NT2/D1 (cell line): ENCODE measurements around the gene KCNE2.
"Not testable (repeated sequence)": the region's sequence is repeated elsewhere in the genome, so short reads cannot be mapped to it uniquely, and the experiment has no call there.

Experiments used
- DNase-seq: peaks from one replicate; pipeline ENCODE4 v3.0.0-alpha.2; 2011; ENCODE audit warnings: low read depth, low spot score
- H3K27me3 ChIP-seq: 2 replicates; pipeline ENCODE4 v1.6.0; 2011; ENCODE audit warnings: mild to moderate bottlenecking; ENCODE audit not compliant: insufficient read length, insufficient read depth
- H3K36me3 ChIP-seq: 2 replicates; pipeline ENCODE4 v1.6.1; 2011; ENCODE audit warnings: mild to moderate bottlenecking, low read length, mixed read lengths; ENCODE audit not compliant: insufficient read depth, insufficient read length
- H3K4me1 ChIP-seq: 2 replicates; pipeline ENCODE4 v1.5.1; 2011; ENCODE audit not compliant: insufficient read depth, insufficient read length
- H3K4me3 ChIP-seq: 2 replicates; pipeline ENCODE4 v1.5.1; 2011; ENCODE audit warnings: low read depth; ENCODE audit not compliant: insufficient read length
- H3K9ac ChIP-seq: 2 replicates; pipeline ENCODE4 v1.6.0; 2011; ENCODE audit warnings: low read depth; ENCODE audit not compliant: insufficient read length
- H3K9me3 ChIP-seq: 2 replicates; pipeline ENCODE4 v1.5.1; 2011; ENCODE audit warnings: mild to moderate bottlenecking, low read length; ENCODE audit not compliant: insufficient read depth
- SUZ12 ChIP-seq: IDR thresholded peaks from 2 replicates; pipeline ENCODE4 v1.6.1; 2011; ENCODE audit not compliant: insufficient read length, insufficient read depth; ENCODE audit errors: extremely low read depth
- YY1 ChIP-seq: IDR thresholded peaks from 2 replicates; pipeline ENCODE4 v1.6.1; 2011; ENCODE audit not compliant: insufficient read length, insufficient read depth
- ZNF274 ChIP-seq: IDR thresholded peaks from 2 replicates; pipeline ENCODE4 v1.6.1; 2011; ENCODE audit warnings: mild to moderate bottlenecking, low read depth, low read length

The KCNE2 gene

GRCh38 chr21:34362670-34363069, 1.1 kb upstream of the KCNE2 start:
- Histone ChIP-seq H3K27me3 (no peaks in the 10 kb centered on the region), H3K9me3 (0 out of 2 replicates have a peak, but pooled peaks cover 3% of the 10 kb centered on the region), H3K4me1 (no peaks in the 10 kb centered on the region), H3K9ac (no peak overlapping the region), H3K36me3 (no peaks in the 10 kb centered on the region), H3K4me3 (no peak overlapping the region)
- no peak for DNase-seq
- TF ChIP-seq YY1, result no peak
- no peak for TF ChIP-seq ZNF274

GRCh38 chr21:34364921-34365320, 1.1 kb downstream of the KCNE2 start:
- Histone ChIP-seq H3K27me3 (no peaks in the 10 kb centered on the region), H3K9me3 (no peaks in the 10 kb centered on the region), H3K4me3 (no peak overlapping the region), H3K9ac (no peak overlapping the region), H3K36me3 (no peaks in the 10 kb centered on the region), H3K4me1 (no peaks in the 10 kb centered on the region)
- TF ChIP-seq SUZ12 (no peak), ZNF274 (no peak), YY1 (no peak)
- no peak for DNase-seq

- DNase-seq, result no peak
- no peaks in the 10 kb centered on the region for H3K4me1 ChIP-seq
- H3K4me3 ChIP-seq, result no peak overlapping the region
- no peaks in the 10 kb centered on the region for H3K27me3 ChIP-seq
- no peaks in the 10 kb centered on the region for H3K9me3 ChIP-seq
- H3K36me3 ChIP-seq, result no peaks in the 10 kb centered on the region
- no peak overlapping the region for H3K9ac ChIP-seq
- TF ChIP-seq SUZ12, result no peak
- no peak for TF ChIP-seq ZNF274
- no peak for TF ChIP-seq YY1
These were observed 2.0 kb downstream of the KCNE2 start for GRCh38 chr21:34365809-34366208.

- peak; percentile 74 for DNase-seq
- no peak overlapping the region for H3K4me3 ChIP-seq
- H3K36me3 ChIP-seq, result no peaks in the 10 kb centered on the region
- no peaks in the 10 kb centered on the region for H3K9me3 ChIP-seq
- no peak overlapping the region for H3K9ac ChIP-seq
- no peaks in the 10 kb centered on the region for H3K4me1 ChIP-seq
- TF ChIP-seq YY1 (no peak), ZNF274 (no peak), SUZ12 (no peak)
- no peaks in the 10 kb centered on the region for H3K27me3 ChIP-seq
These were observed 3.6 kb downstream of the KCNE2 start for GRCh38 chr21:34367320-34367935.

- Histone ChIP-seq H3K27me3 (no peaks in the 10 kb centered on the region), H3K9me3 (no peaks in the 10 kb centered on the region), H3K4me3 (no peak overlapping the region), H3K4me1 (no peaks in the 10 kb centered on the region), H3K36me3 (no peaks in the 10 kb centered on the region), H3K9ac (no peak overlapping the region)
- DNase-seq, result no peak
- TF ChIP-seq SUZ12 (no peak), YY1 (no peak), ZNF274 (no peak)
These were observed 5.9 kb downstream of the KCNE2 start for GRCh38 chr21:34369741-34370140.

GRCh38 chr21:34372321-34372720, 8.5 kb downstream of the KCNE2 start:
- no peaks in the 10 kb centered on the region for H3K9me3 ChIP-seq
- TF ChIP-seq SUZ12 (no peak), YY1 (no peak), ZNF274 (no peak)
- H3K4me3 ChIP-seq, result no peak overlapping the region
- no peak overlapping the region for H3K9ac ChIP-seq
- no peak for DNase-seq
- H3K4me1 ChIP-seq, result no peaks in the 10 kb centered on the region
- no peaks in the 10 kb centered on the region for H3K36me3 ChIP-seq
- no peaks in the 10 kb centered on the region for H3K27me3 ChIP-seq

- not testable (repeated sequence) for H3K36me3 ChIP-seq, H3K4me3 ChIP-seq, H3K9me3 ChIP-seq, H3K27me3 ChIP-seq, DNase-seq, H3K4me1 ChIP-seq, H3K9ac ChIP-seq
These were observed 10.7 kb downstream of the KCNE2 start for GRCh38 chr21:34374462-34374861.

GRCh38 chr21:34374940-34375618, 11.3 kb downstream of the KCNE2 start, which contains the start of gene SMIM11:
Gene SMIM11, plus strand, starts transcription at chr21:34375507. Its CDS starts 3,998 bp downstream, at chr21:34379505.
- not testable (repeated sequence) for H3K36me3 ChIP-seq, H3K27me3 ChIP-seq, H3K4me3 ChIP-seq, DNase-seq, H3K4me1 ChIP-seq, H3K9ac ChIP-seq, H3K9me3 ChIP-seq

GRCh38 chr21:34375619-34375972, 11.8 kb downstream of the KCNE2 start:
- DNase-seq, H3K4me1 ChIP-seq: not testable (repeated sequence)

GRCh38 chr21:34383138-34383537, 19.3 kb downstream of the KCNE2 start:
- not testable (repeated sequence) for H3K36me3 ChIP-seq, H3K9me3 ChIP-seq, H3K9ac ChIP-seq, H3K4me1 ChIP-seq, H3K4me3 ChIP-seq, H3K27me3 ChIP-seq, DNase-seq

More at GRCh38 chr21:34375619-34375972, 11.8 kb downstream of the KCNE2 start:
- not testable (repeated sequence) for H3K9me3 ChIP-seq, H3K36me3 ChIP-seq, H3K4me3 ChIP-seq, H3K9ac ChIP-seq, H3K27me3 ChIP-seq
